NCI-H2107 (cell line): ENCODE measurements around the gene TEX22.

Source experiments
- DNase-seq: peaks from one replicate; lab custom pipeline; 2025; lab: John Stamatoyannopoulos, UW

Gene TEX22

DNA sequence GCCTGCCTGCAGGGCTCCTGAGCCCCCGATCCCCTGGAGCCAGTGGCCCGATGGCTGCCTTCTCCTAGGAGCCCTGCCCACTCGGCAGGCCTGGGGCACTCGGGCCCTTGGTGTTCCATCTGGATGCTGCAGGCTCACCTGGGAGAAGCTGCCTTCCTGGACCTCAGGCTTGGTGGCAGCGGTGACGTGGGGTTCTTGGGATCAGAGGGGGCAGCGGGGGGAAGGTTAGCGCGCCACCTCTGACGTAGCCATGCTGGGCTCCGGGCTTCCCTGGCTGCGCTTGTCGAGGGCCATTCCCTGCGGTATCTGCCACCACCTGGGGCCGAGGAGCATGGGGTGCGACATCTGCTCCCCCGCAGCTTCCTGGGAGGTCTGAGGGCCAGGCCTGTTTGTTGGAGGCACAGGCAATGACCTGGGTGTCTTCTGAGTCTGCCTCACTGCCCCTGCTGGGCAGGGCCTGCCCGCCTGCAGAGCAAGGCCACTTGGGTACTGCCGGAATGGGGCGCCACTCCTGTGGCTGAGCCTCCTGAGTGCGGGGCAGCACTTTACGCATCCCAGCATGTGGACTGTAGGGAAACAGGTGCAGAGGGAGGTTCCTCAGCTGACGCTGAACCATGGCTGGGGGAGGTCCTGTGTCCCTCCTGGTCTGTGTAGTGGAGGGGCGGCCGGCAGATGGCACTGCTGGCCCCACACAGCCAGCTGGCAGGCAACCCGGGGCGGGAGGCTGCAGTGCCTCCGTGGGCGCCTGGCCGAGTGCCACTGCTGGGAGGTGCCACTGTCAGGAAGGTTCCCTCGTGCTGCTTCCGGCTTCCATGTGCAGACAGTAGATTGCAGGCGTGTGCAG, 41.6 kb downstream of the TEX22 start:
- no peak for DNase-seq

GRCh38 chr14:105440554-105440900, 42.2 kb downstream of the TEX22 start:
- DNase-seq: no peak

- no peak for DNase-seq
These were observed 42.7 kb downstream of the TEX22 start for GRCh38 chr14:105440992-105441391.

DNA sequence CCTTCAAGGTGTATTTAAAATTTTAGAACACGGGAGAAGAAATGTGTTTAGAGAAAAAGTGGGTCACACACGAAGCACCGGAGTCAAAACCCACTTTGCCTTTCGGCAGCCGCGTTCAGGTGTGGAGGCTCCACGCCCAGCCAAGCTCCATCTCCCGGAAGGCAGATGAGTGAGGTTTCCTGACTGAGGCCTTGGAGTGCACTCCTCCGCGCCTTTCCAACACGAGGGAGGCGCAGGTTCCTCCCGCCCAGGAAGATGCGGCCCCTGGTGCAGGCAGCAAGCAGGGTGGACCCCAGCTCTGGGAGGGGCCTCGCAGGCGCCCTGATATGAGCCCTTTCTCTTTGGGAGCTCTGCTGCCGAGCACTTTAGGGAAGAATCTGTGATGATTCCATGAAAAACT, 43.8 kb downstream of the TEX22 start:
- DNase-seq: no peak

DNA sequence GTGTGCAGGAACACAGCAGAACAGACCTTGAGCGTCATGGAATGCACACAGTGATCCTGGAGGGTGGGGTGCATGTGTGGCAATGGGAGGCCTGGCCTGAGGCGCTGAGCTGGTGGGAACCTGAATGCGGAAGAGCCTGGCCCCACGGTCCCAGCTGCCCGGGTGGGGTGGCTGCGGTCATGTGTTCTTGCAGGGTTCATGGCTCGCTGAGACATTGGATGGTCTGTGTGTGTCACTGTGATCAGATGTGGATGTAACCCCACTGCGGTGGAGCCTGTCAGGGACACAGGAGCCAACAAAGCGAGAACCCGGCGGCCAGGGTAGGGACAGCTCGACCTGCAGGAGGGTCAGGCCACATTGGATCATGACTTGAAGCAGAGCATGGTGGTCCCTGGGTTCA, 44.5 kb downstream of the TEX22 start:
- DNase-seq: no peak

DNA sequence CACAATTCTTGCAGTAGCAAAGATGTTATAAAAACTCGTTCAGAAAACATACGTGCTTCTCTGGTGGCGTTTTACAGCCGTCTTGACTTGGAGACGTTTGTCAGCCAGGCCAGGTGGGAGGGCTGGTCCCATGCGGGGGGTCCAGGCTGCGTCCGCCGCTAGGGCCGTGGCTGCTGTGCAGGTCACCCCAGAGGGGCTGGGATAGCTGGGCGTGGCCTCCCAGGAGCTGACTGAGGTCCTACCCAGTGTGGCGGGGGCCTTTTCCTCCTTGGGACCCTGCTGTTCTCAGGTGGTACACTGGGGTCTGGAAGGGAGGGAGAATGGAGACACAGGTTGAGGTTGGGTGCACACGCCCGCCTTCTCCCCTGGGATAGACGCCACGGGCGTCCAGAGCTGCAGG, 46.5 kb downstream of the TEX22 start:
- DNase-seq: no peak

DNA sequence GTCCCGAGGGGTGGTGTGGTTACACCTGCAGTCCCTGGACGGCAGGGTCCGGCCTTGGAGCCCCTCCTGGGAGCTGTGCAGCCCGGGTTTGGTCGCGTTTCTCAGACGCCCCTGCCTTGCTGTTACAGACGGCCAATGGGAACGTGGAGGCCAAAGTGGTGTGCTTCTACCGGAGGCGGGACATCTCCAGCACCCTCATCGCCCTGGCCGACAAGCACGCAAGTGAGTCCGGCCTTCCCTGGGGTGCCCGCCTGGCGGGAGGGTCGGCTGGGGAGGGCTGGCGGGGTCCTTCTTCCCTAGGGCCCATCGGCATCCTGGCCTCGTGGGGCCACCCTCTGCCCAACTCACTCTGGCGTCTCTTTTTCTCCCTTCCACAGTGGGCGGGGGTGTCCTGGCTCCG, 47.0 kb downstream of the TEX22 start:
- no peak for DNase-seq

DNA sequence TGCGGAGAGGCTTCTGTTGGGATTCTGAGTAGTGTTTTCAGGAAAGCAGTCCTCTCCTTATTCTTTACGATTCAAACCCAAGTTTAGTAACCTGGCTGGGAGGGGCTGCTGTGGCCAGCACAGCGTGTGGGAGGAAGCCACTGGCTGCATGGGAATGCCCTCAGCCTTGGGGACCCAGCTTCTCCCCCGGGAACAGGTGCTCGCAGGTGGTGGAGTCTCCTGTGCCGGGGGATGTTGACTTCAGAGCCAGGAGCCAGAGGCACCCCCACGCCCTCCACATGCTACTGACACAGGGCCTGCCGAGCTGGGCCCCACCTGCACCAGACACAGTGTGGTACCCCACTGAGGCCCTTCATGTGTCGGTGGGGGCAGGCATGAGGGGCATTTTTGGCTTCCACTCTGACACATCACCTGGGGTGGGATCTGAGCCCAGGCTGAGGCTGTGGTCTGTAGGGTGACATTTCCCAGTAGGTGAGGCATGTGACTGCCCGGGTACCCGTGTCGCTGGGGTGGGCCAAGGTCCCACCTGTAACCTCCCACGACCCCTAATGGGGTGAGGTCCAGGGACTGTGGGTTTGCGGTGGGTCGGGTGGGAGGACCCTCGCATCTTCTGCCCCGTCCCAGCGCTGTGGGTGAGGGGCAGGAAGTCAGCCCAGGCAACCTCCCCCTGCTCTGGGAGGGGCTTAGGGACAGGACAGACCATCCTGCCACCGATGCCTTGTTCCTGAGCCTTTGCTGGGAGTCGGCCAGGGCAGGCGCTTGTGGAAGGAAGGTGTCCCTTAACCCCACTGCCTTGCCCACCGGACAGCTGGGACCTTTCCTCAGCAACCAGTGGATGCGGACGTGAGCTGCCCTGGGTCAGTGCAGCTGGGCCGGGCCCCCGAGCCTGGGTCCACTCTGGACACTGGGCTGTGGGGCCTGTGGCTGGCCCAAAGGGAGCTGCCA, 47.8 kb downstream of the TEX22 start:
- DNase-seq: no peak

GRCh38 chr14:105446971-105447370, 48.6 kb downstream of the TEX22 start:
- no peak for DNase-seq

- DNase-seq: no peak
These were observed 49.6 kb downstream of the TEX22 start for GRCh38 chr14:105447651-105448640.

DNA sequence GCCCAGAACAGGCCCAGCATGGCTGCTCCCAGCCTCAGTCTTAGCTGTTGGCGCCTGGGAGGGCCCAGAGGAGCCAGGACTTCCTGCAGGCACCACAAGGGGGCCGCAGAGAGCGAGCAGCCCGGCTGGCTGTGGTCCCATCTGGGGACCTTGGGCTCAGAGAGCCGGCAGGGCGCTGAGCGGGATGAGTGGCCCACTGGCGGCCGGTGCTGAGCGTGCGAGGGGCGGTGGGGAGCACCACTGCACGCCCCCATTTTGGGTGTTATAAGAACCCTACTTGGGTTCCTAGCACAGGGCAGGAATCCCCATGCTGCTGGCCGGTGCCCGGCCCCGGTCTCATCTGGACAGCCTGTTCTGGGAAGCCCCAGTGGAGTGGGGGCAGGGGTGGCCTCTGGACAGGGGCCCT, 50.4 kb downstream of the TEX22 start:
- DNase-seq: peak; percentile 22

DNA sequence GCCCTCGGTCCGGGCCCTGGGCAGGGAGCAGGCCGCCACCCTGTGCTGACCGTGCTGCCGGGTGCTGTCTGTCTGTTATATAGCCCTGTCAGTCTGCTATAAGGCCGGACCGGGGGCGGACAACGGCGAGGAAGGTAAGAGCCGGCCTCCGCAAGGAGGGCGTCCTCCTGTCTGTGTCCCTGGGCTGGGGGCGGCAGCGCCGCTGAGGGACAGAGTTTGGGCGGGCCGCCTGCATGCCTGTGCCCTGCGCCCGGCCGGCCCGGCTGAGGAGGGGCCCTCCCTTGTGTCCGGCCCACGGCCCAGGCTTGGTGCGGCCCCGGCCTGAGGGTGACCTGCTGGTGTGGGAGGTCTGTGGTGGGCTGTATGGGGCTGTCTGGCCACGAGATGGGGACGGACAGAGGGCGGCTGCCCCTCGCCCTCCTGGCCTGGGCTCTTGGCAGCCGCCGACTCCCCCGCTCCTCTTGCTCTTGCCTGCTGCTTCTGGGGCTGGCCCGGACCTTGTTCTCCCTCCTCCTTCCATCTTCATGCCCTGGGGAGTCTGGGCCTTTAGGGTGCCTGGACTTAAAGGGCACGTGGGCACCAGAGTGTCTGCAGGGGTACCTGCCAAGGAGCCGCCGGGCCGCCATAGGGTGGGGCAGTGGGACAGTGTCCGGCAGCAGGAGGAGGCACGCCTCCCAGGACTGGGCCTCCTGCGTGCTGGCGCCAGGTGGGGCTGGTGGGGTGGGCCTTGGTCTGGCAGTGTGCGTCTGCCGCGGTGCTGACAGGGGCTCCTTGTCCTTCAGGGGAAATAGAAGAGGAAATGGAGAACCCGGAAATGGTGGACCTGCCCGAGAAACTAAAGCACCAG, 51.2 kb downstream of the TEX22 start:
- DNase-seq: no peak

DNA sequence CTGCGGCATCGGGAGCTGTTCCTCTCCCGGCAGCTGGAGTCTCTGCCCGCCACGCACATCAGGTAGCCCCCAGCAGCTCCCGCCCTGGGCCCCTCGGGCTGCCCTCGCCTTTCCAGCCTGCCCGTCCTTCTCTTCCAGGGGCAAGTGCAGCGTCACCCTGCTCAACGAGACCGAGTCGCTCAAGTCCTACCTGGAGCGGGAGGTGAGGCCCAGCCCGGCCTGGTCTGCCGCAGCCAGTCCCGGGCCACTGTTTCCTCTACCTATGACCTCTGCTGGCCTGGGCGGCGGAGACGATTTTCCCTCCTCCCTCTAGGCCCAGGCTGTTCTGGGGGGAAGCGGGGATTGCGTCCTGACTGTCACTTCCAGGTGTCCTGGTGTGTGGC, 51.8 kb downstream of the TEX22 start:
- DNase-seq: no peak

GRCh38 chr14:105450864-105451720, 52.8 kb downstream of the TEX22 start:
- no peak for DNase-seq

DNA sequence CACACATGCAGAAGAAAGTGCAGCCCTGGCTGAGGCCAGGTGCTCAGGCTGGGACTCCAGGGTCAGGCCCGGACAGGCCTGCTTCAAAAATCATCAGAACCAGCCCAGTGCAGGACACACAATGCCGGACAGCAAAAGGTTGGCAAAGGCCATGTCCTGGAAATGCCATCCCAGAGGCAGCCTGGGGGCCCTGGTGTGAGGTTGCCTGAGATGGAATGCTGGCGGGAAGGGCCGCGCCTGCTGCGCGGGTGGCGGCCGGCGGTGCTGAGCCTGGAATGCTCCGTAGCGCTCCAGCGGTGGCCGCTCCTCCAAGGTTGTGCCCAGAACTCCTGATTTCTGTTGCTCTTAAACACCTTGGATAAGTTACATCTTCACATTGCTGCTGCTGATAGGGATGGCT, 54.6 kb downstream of the TEX22 start:
- no peak for DNase-seq

- no peak for DNase-seq
These were observed 55.5 kb downstream of the TEX22 start for GRCh38 chr14:105453847-105454246.

- no peak for DNase-seq
These were observed 56.8 kb downstream of the TEX22 start for GRCh38 chr14:105455086-105455640.

GRCh38 chr14:105455766-105456660, 57.7 kb downstream of the TEX22 start:
- no peak for DNase-seq
